RWPE2 (cell line): Measurements from ENCODE around the gene RAC3.

Experiments used
- ATAC-seq: fragments of 200-7000 bp; cut with Tn5 transposase; 3 replicates; pipeline ENCODE4 v1.9.1; 2021; ENCODE audit warnings: low read depth
- DNase-seq: peaks from one replicate; pipeline ENCODE4 v3.0.0-alpha.2; 2020; ENCODE audit warnings: low spot score
- H3K27ac ChIP-seq: fragments of 450-650 bp; 2 replicates; pipeline ENCODE4 v1.5.1; 2017; ENCODE audit warnings: mild to moderate bottlenecking; ENCODE audit not compliant: poor library complexity, severe bottlenecking
- H3K27me3 ChIP-seq: fragments of 250-450 bp; sonication (Bioruptor Pico); 2 replicates; pipeline ENCODE4 v1.5.1; 2021; ENCODE audit warnings: mild to moderate bottlenecking, moderate library complexity; ENCODE audit not compliant: insufficient read depth, poor library complexity, severe bottlenecking
- H3K36me3 ChIP-seq: fragments of 250-450 bp; sonication (Bioruptor Pico); 2 replicates; pipeline ENCODE4 v1.5.1; 2020; ENCODE audit warnings: low read depth, mild to moderate bottlenecking, moderate library complexity
- H3K4me1 ChIP-seq: fragments of 250-450 bp; sonication (Bioruptor Pico); 2 replicates; pipeline ENCODE4 v1.5.1; 2021; ENCODE audit warnings: mild to moderate bottlenecking, moderate library complexity; ENCODE audit not compliant: insufficient read depth, poor library complexity, severe bottlenecking
- H3K4me3 ChIP-seq: fragments of 250-450 bp; sonication (Bioruptor Pico); 2 replicates; pipeline ENCODE4 v1.5.1; 2021; ENCODE audit warnings: mild to moderate bottlenecking, moderate library complexity; ENCODE audit not compliant: severe bottlenecking
- H3K9me3 ChIP-seq: fragments of 250-450 bp; sonication (Bioruptor Pico); 2 replicates; pipeline ENCODE4 v1.5.1; 2021; ENCODE audit warnings: mild to moderate bottlenecking, moderate library complexity; ENCODE audit not compliant: severe bottlenecking
- CTCF ChIP-seq: fragments of 450-650 bp; IDR thresholded peaks from one replicate; pipeline ENCODE4 v1.5.1; 2017; ENCODE audit warnings: mild to moderate bottlenecking, moderate library complexity; ENCODE audit not compliant: poor library complexity, severe bottlenecking

RAC3 gene

GRCh38 chr17:81986606-81987005 lies 44.9 kb upstream of the RAC3 start:
- peaks cover 19% of the 10 kb centered on the region for H3K36me3 ChIP-seq
- no peak overlapping the region for H3K27ac ChIP-seq
- H3K9me3 ChIP-seq = no peaks in the 10 kb centered on the region
- no peaks in the 10 kb centered on the region for H3K4me1 ChIP-seq
- no peak for TF ChIP-seq CTCF
- no peak for ATAC-seq
- no peaks in the 10 kb centered on the region for H3K27me3 ChIP-seq
- H3K4me3 ChIP-seq = no peak overlapping the region
- no peak for DNase-seq

GRCh38 chr17:81987161-81987770 lies 44.2 kb upstream of the RAC3 start:
- ATAC-seq = no peak
- Histone ChIP-seq H3K36me3 (peaks cover 19% of the 10 kb centered on the region), H3K9me3 (no peaks in the 10 kb centered on the region), H3K27ac (no peak overlapping the region), H3K4me3 (no peak overlapping the region), H3K27me3 (no peaks in the 10 kb centered on the region), H3K4me1 (peaks cover 4% of the 10 kb centered on the region)
- TF ChIP-seq CTCF = no peak
- DNase-seq = no peak

- ATAC-seq = peak; percentile 61
- peaks cover 4% of the 10 kb centered on the region for H3K4me1 ChIP-seq
These were observed 40.4 kb upstream of the RAC3 start for GRCh38 chr17:81990836-81991683.

GRCh38 chr17:81991684-81992305 lies 39.7 kb upstream of the RAC3 start:
- Histone ChIP-seq H3K9me3 (no peaks in the 10 kb centered on the region), H3K27me3 (no peaks in the 10 kb centered on the region), H3K27ac (peak overlapping the region; percentile 51), H3K4me3 (no peak overlapping the region), H3K4me1 (peaks cover 4% of the 10 kb centered on the region), H3K36me3 (peaks cover 3% of the 10 kb centered on the region; the same call in 1 of the 2 replicates)
- TF ChIP-seq CTCF = peak; percentile 22
- DNase-seq (peak; percentile 85), ATAC-seq (peak; percentile 80)

More at GRCh38 chr17:81990836-81991683, 40.4 kb upstream of the RAC3 start:
- Histone ChIP-seq H3K27ac (peak overlapping the region; percentile 51), H3K27me3 (no peaks in the 10 kb centered on the region), H3K9me3 (no peaks in the 10 kb centered on the region), H3K4me3 (no peak overlapping the region), H3K36me3 (no peaks in the 10 kb centered on the region; the same call in 1 of the 2 replicates)
- TF ChIP-seq CTCF = no peak
- no peak for DNase-seq
